Lower lobe of right lung (tissue), 2 donors: Measurements from ENCODE around the gene PADI4. TPM values are rescaled to one million over a fixed set of nuclear protein-coding genes. Genes with fewer than 3 reads are reported as not detected.

Experiments
- ATAC-seq, 2 donors: fragments of 200-7000 bp; cut with Tn5 transposase; one replicate each; pipeline ENCODE4 v1.9.1; 2020 to 2022; ENCODE audit warnings: mild to moderate bottlenecking in 2 of 2, moderate library complexity in 2 of 2
- DNase-seq: peaks from one replicate; pipeline ENCODE4 v3.0.0-alpha.2; 2020
- H3K27ac ChIP-seq: fragments of 200-600 bp; one replicate; pipeline ENCODE4 v1.8.0; 2022
- H3K27me3 ChIP-seq: fragments of 200-600 bp; one replicate; pipeline ENCODE4 v1.8.0; 2022; ENCODE audit warnings: low read depth
- H3K36me3 ChIP-seq: fragments of 200-600 bp; one replicate; pipeline ENCODE4 v1.8.0; 2022; ENCODE audit warnings: mild to moderate bottlenecking
- H3K4me1 ChIP-seq: fragments of 200-600 bp; one replicate; pipeline ENCODE4 v1.8.0; 2022
- H3K4me3 ChIP-seq: fragments of 200-600 bp; one replicate; pipeline ENCODE4 v1.8.0; 2022; ENCODE audit warnings: mild to moderate bottlenecking
- H3K9me3 ChIP-seq: fragments of 200-600 bp; one replicate; pipeline ENCODE4 v1.8.0; 2022
- intact Hi-C: fragments of 100-400 bp; cut with DNase I; formaldehyde crosslinking; loops from one replicate; pipeline ENCODE4 v1.11.0; 2022
- total RNA-seq: library from RNA; stranded (reverse); fragmentation: NEBNext Ultra II Directional; extraction: Animal tissue kit (Norgen Biotek cat#: 25700); gene quantifications from one replicate; pipeline ENCODE4 v1.2.1, GENCODE V29; 2021
- TF ChIP-seq, protein P1 (sequence below): fragments of 200-600 bp; IDR thresholded peaks from one replicate; pipeline ENCODE4 v1.8.0; 2022; ENCODE audit warnings: antibody characterized with exemption, mild to moderate bottlenecking
- donor health status: DM: no; HTN: yes; CAD: no; lungs with severe emphysema.

The PADI4 gene
- total RNA-seq, 1 donor from 2014 or later = 7.2 TPM

DNA sequence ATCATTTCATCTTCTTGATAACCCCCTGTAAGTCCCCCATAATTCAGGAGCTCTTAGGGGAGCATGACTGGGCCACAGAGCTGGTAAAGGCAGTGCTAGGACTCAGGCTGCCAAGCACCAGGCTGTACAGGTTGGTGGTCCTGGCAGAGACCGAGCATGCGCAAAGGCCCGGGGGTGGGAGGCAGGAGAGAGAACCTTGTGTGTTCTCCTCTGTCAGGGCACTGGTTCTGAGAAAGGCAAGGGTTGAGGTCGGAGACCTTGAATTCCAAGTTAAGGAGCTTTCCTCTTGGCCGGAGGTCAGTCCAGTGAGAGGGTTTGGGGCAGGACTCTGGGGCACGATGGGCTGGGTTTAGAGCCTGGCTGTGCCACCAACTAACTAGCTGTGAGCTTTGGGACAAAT, 35.9 kb upstream of the PADI4 start:
- H3K27ac ChIP-seq = no peak overlapping the region
- ATAC-seq (no peak), DNase-seq (no peak)
- H3K36me3 ChIP-seq = no peaks in the 10 kb centered on the region
- TF ChIP-seq, protein P1, sequence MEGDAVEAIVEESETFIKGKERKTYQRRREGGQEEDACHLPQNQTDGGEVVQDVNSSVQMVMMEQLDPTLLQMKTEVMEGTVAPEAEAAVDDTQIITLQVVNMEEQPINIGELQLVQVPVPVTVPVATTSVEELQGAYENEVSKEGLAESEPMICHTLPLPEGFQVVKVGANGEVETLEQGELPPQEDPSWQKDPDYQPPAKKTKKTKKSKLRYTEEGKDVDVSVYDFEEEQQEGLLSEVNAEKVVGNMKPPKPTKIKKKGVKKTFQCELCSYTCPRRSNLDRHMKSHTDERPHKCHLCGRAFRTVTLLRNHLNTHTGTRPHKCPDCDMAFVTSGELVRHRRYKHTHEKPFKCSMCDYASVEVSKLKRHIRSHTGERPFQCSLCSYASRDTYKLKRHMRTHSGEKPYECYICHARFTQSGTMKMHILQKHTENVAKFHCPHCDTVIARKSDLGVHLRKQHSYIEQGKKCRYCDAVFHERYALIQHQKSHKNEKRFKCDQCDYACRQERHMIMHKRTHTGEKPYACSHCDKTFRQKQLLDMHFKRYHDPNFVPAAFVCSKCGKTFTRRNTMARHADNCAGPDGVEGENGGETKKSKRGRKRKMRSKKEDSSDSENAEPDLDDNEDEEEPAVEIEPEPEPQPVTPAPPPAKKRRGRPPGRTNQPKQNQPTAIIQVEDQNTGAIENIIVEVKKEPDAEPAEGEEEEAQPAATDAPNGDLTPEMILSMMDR = no peak
- peaks cover 11% of the 10 kb centered on the region for H3K27me3 ChIP-seq
- intact Hi-C loops = no loop called here
- no peak overlapping the region for H3K4me3 ChIP-seq
- H3K9me3 ChIP-seq = no peaks in the 10 kb centered on the region
- no peaks in the 10 kb centered on the region for H3K4me1 ChIP-seq

DNA sequence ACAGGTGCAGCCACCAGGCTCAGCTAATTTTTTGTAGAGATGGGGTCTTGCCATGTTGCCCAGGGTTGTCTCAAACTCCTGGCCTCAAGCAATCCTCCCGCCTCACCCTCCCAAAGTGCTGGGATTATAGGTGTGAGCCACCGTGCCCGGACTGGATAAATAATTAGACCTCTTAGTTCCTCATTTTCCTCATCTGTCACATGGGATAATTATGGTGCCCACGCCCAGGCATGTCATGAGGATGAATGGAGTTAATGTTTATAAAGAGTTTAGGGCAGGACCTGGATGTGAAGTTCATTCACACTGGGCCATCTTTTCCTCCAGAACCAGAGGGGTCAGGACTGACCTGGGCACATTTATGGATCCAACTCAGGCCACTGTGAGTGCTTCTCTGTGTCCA, 35.4 kb upstream of the PADI4 start:
- ATAC-seq = no peak

DNA sequence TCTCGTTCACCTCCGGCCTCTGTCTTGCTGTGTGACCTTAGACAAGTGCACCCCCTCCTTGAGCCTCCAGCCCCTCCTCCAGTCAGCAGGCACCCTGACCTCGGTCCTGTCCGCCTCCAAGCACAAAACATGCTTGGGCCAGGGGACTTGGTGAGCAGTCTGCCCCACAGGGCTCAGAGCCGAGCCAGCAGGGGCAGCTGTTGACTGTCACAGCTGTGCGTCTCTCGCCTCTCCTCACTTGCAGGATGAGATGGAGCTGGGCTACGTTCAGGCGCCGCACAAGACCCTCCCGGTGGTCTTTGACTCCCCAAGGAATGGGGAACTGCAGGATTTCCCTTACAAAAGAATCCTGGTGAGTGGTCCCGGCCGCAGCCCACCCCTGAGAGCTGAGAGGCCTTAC, 34.9 kb upstream of the PADI4 start:
- H3K27ac ChIP-seq = no peak overlapping the region
- DNase-seq (no peak), ATAC-seq (no peak)
- H3K4me1 ChIP-seq = no peaks in the 10 kb centered on the region
- TF ChIP-seq, protein P1 = no peak
- H3K4me3 ChIP-seq = no peak overlapping the region
- no peaks in the 10 kb centered on the region for H3K36me3 ChIP-seq
- intact Hi-C loops = no loop called here
- peaks cover 11% of the 10 kb centered on the region for H3K27me3 ChIP-seq
- no peaks in the 10 kb centered on the region for H3K9me3 ChIP-seq

More for the DNA sequence above, 35.4 kb upstream of the PADI4 start:
- Histone ChIP-seq H3K27ac (no peak overlapping the region), H3K4me3 (no peak overlapping the region), H3K27me3 (peaks cover 11% of the 10 kb centered on the region), H3K36me3 (no peaks in the 10 kb centered on the region), H3K4me1 (no peaks in the 10 kb centered on the region), H3K9me3 (no peaks in the 10 kb centered on the region)
- intact Hi-C loops = no loop called here
- TF ChIP-seq, protein P1 = no peak
- no peak for DNase-seq

DNA sequence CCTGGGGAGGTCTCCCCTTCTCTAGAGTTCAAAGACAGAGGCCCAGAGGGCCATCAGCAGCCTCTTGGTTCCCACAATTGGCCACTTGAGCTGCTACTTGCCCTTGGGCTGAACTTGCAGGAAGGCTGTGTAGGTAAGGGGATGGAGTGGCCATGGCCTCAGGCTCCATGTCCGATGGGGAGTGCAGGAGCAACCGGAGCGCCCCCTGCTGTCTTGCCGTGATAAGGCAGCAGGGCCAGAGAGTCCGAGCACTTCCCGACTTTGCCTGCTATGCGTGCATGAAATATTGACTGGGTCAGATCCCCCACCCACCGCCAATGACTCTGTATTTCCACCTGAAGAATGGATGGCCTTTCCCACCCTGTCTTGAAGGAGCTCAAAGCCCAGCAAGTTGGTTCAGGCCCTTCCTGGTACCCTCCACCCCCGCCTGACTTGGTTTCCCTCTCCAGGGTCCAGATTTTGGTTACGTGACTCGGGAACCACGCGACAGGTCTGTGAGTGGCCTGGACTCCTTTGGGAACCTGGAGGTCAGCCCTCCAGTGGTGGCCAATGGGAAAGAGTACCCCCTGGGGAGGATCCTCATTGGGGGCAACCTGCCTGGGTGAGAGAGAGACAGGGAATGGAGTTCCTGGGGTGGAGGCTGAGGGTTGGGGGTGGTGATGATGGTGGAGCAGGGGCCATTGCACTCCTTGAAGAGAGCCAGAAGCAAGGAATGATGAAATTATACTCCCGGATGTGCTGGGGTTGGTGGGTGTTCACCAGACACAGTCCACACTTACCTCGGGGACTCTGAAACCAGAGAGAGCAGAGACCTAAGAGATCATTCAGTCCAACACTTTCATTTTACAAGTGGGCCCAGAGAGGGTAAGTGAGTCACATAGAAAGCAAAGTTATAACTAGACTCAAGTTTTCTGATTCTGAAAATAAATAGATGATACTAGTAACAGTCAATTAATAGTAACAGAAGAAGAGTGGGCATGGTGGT, 33.5 kb upstream of the PADI4 start:
- DNase-seq = peak; percentile 80
- H3K27ac ChIP-seq = no peak overlapping the region
- ATAC-seq = peak; percentile 59 to 81
- TF ChIP-seq, protein P1 = peak; percentile 66
- H3K4me3 ChIP-seq = no peak overlapping the region
- H3K9me3 ChIP-seq = no peaks in the 10 kb centered on the region
- no peaks in the 10 kb centered on the region for H3K36me3 ChIP-seq
- H3K27me3 ChIP-seq = peaks cover 18% of the 10 kb centered on the region
- no peaks in the 10 kb centered on the region for H3K4me1 ChIP-seq
- intact Hi-C loops = no loop called here

DNA sequence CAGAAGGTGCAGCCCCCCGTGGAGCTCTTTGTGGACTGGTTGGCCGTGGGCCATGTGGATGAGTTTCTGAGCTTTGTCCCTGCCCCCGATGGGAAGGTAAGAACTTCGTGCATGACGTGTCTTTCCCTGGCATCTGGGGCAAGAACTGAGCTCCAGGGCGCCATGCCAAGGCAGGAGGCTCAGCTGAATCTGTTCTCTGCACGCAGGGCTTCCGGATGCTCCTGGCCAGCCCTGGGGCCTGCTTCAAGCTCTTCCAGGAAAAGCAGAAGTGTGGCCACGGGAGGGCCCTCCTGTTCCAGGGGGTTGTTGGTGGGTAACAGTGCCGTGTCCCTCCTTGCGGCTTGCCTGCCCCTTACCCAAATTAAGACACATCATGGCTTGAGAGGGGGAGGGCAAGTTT, 31.4 kb upstream of the PADI4 start:
- DNase-seq (peak; percentile 72), ATAC-seq (peak in 1 of 2 donors; percentile 59)
- no peak overlapping the region for H3K4me3 ChIP-seq
- intact Hi-C loops = no loop called here
- no peaks in the 10 kb centered on the region for H3K36me3 ChIP-seq
- TF ChIP-seq, protein P1 = no peak
- no peaks in the 10 kb centered on the region for H3K4me1 ChIP-seq
- H3K27me3 ChIP-seq = peaks cover 24% of the 10 kb centered on the region
- H3K27ac ChIP-seq = no peak overlapping the region
- H3K9me3 ChIP-seq = no peaks in the 10 kb centered on the region
